Large intestine (tissue), 3 donors: ENCODE data around the gene FAM151B. TPM values are rescaled to one million over a fixed set of nuclear protein-coding genes. Genes with fewer than 3 reads are reported as not detected.
"Not testable (repeated sequence)": the region's sequence is repeated elsewhere in the genome, so short reads cannot be mapped to it uniquely, and the experiment has no call there.

Source experiments
- DNase-seq, 2 donors: peaks; one replicate each; pipeline versions ENCODE4 v3.0.0 to v3.0.0-alpha.2; 2013
- H3K27ac ChIP-seq: one replicate; pipeline ENCODE4 v1.5.1; 2013; ENCODE audit warnings: low read length
- H3K27me3 ChIP-seq: 2 replicates; pipeline ENCODE4 v1.6.1; 2013; ENCODE audit warnings: low read length; ENCODE audit not compliant: control insufficient read depth, insufficient read depth
- H3K36me3 ChIP-seq: 2 replicates; pipeline ENCODE4 v1.6.1; 2013; ENCODE audit warnings: low read length; ENCODE audit not compliant: control insufficient read depth, insufficient read depth
- H3K4me1 ChIP-seq: one replicate; pipeline ENCODE4 v1.6.1; 2013; ENCODE audit warnings: low read length; ENCODE audit not compliant: control insufficient read depth, insufficient read depth
- H3K4me3 ChIP-seq: one replicate; pipeline ENCODE4 v1.5.1; 2013; ENCODE audit warnings: low read length
- H3K9me3 ChIP-seq: one replicate; pipeline ENCODE4 v1.6.1; 2013; ENCODE audit warnings: mild to moderate bottlenecking, low read depth, low read length, moderate library complexity; ENCODE audit not compliant: control insufficient read depth
- WGBS: methylation state at CpG from one replicate; pipeline ENCODE4 v1.1.5; 2013; ENCODE audit warnings: low lambda C conversion rate; ENCODE audit not compliant: insufficient coverage; 5-methylcytosine and 5-hydroxymethylcytosine counted together
- polyA plus RNA-seq: library from polyadenylated mRNA; unstranded; fragments of 120-200 nt; gene quantifications from one replicate; pipeline ENCODE4 v1.2.1, GENCODE V29; 2013

FAM151B gene
- polyA plus RNA-seq, 1 donor, result 1.2 TPM

DNA sequence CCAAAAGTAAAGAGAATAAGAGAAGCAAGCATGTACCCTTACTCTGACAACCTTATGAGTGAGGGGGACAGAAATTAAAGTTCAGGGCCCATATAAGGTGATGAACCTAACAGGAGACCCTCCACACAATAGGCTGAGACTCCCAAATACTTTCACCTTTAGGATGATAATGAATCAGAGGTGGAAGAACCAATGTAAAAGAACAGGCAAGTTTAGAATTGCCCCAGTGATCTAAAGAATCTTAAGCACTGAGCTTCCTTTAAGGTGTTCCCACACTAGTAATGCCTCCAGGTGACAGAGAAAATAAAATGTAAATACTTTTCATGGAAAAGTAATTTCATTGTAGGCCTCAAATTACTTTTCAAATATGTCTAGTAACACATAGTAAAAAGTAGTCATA, 8.2 kb upstream of the FAM151B start:
- Histone ChIP-seq H3K27ac (no peak overlapping the region), H3K4me1 (no peaks in the 10 kb centered on the region), H3K27me3 (no peaks in the 10 kb centered on the region), H3K4me3 (no peak overlapping the region), H3K36me3 (peaks cover 13% of the 10 kb centered on the region), H3K9me3 (peaks cover 22% of the 10 kb centered on the region)
- DNase-seq, result no peak

DNA sequence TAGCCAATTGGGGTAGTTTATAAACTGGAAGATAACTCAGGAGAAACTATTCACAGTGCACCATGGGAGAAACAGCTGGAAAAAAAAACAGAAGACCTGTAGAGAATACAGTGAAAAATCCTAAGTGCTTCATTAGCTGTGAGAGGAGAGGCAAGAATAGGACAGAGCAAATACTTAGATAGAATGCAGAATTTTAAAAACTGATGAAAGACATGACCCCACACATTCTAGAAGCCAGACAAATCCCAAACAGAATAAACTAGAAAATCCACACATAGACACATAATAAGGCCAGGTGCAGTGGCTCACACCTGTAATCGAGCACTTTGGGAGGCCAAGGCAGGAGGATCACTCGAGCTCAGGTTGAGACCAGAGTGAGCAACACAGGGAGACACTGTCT, 7.5 kb upstream of the FAM151B start:
- no peak overlapping the region for H3K4me3 ChIP-seq
- H3K27me3 ChIP-seq, result no peaks in the 10 kb centered on the region
- no peaks in the 10 kb centered on the region for H3K4me1 ChIP-seq
- peaks cover 9% of the 10 kb centered on the region for H3K36me3 ChIP-seq
- DNase-seq, result no peak
- no CpG with 5 or more reads among the region's 2 CpGs for WGBS
- peaks cover 22% of the 10 kb centered on the region for H3K9me3 ChIP-seq
- no peak overlapping the region for H3K27ac ChIP-seq

DNA sequence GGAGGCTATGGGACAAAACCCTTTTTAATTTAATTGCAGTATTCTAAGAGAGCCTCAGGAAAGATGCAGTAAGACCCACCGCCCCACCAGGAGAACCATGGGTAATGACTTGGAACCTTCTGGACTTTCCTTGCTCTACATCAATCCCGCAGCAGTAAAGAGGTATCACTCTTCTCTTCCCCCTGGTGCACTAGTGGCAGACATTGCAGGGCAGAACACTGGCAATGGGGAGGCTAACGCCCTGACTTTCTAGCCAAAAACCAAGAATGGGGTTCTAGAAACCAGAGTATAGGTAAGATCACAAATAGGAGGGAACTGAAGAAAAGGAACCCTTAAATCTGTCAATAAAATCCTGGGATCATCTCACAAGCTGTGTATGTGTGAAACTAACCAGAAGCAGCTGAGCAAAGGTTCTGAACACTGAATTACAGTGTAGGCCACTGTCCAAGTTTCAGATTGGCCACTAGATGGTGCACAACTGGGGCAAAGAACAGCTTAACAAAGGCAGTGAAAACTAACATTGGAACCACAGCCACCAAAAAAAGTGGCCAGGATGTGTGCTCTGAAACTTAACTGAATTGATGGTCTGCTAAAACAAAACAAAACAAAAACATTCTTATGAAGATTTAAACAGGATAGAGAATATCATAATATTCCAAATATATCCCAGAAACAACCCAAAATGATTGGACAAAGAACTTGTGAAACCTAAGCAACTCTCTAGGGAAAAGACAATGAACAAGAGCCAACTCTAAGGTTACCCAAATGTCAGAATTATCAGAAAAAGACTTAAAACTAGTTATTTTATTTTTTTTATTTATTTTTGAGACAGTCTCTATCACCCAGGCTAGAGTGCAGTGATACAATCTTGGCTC, 6.6 kb upstream of the FAM151B start:
- Histone ChIP-seq H3K27ac (no peak overlapping the region), H3K4me3 (no peak overlapping the region), H3K9me3 (peaks cover 22% of the 10 kb centered on the region), H3K36me3 (peaks cover 3% of the 10 kb centered on the region), H3K4me1 (no peaks in the 10 kb centered on the region), H3K27me3 (no peaks in the 10 kb centered on the region)
- no CpG with 5 or more reads among the region's 3 CpGs for WGBS
- DNase-seq, result peak; percentile 13 to 28

DNA sequence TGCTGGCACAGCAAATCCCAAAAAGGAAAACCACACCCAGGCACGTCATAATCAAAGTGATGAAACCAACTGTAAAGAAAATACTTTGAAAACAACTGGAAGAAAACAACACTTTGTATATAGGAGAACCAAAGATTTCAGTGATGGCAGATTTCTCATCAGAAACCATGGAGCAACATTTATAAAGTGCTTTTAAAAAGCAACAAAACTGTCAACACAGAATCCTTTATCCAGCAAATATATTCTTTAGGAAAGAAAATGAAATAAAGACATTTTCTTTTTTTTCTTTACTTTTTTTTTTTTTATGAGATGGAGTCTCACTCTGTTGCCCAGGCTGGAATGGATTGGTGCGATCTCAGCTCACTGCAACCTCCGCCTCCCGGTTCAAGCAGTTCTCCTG, 5.3 kb upstream of the FAM151B start:
- DNase-seq, result no peak
- no peak overlapping the region for H3K4me3 ChIP-seq
- no peak overlapping the region for H3K27ac ChIP-seq
- H3K27me3 ChIP-seq, result no peaks in the 10 kb centered on the region
- no CpG with 5 or more reads among the region's 4 CpGs for WGBS
- no peaks in the 10 kb centered on the region for H3K4me1 ChIP-seq
- peaks cover 3% of the 10 kb centered on the region for H3K36me3 ChIP-seq
- H3K9me3 ChIP-seq, result peaks cover 22% of the 10 kb centered on the region

DNA sequence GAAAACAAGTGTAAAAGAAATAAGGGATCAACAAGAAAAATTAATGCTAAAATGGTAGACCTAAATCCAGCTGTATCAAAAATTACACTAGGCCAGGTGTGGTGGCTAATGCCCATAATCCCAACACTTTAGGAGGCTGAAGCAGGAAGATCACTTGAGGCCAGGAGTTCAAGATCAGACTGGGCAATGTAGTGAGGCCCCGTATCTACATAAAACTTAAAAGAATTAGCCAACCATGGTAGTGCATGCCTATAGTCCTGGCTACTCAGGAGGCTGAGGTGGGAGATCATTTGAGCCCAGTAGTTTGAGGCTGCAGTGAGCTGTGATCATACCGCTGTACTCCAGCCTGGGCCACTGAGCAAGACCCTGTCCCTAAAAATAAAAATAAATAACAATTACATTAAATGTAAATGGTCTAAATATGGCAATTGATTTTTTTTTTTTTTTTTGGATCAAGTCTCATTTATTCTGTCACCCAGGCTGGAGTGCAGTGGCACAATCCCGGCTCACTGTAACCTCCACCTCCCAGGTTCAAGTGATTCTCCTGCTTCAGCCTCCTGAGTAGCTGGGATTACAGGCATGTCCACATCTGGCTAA, 4.2 kb upstream of the FAM151B start:
- no peaks in the 10 kb centered on the region for H3K4me1 ChIP-seq
- H3K4me3 ChIP-seq, result no peak overlapping the region
- no CpG with 5 or more reads among the region's 3 CpGs for WGBS
- DNase-seq, result no peak
- H3K36me3 ChIP-seq, result peaks cover 3% of the 10 kb centered on the region
- no peaks in the 10 kb centered on the region for H3K27me3 ChIP-seq
- no peak overlapping the region for H3K27ac ChIP-seq
- peaks cover 22% of the 10 kb centered on the region for H3K9me3 ChIP-seq

DNA sequence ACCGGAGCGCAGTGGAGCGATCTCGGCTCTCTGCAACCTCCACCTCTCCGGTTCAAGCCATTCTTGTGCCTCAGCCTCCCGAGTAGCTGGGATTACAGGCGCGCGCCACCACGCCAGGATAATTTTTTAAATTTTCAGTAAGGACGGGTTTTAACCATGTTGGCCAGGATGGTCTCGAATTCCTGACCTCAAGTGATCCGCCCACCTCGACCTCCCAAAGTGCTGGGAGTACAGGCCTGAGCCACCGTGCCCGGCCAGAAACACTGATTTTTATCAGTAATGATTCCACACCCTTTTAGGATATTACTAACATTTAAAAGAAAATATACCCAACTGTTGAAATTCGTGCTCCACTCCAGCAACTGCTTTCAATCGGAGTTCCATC, 464 bp upstream of the FAM151B start:
- 77% methylated on average over 5 of the region's 18 CpGs for WGBS
- peak overlapping the region; percentile 73 for H3K27ac ChIP-seq
- H3K27me3 ChIP-seq, result no peaks in the 10 kb centered on the region
- peak overlapping the region; percentile 79 for H3K4me3 ChIP-seq
- peaks cover 15% of the 10 kb centered on the region for H3K9me3 ChIP-seq
- no peaks in the 10 kb centered on the region for H3K4me1 ChIP-seq
- no peak for DNase-seq
- peaks cover 3% of the 10 kb centered on the region for H3K36me3 ChIP-seq

DNA sequence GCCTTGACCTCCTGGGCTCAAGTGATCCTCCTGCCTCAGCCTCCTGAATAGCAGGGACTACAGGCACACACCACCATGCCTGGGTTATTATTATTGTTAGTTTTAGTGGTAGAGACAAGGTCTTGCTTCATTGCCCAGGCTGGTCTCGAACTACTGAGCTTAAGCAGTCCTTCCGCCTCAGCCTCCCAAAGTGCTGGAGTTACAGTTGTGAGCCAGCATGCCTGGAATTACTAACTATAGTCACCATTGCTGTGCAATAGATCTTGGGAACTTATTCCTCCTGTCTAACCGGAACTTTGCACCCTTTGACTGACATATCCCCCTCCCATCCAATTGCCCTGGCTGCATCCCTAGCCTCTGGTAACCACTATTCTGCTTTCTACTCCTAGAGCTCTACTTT, 3.4 kb downstream of the FAM151B start:
- Histone ChIP-seq H3K27ac (no peak overlapping the region), H3K9me3 (no peaks in the 10 kb centered on the region), H3K36me3 (no peaks in the 10 kb centered on the region), H3K27me3 (no peaks in the 10 kb centered on the region), H3K4me1 (no peaks in the 10 kb centered on the region), H3K4me3 (no peak overlapping the region)
- WGBS, result no CpG with 5 or more reads among the region's 3 CpGs
- no peak for DNase-seq

DNA sequence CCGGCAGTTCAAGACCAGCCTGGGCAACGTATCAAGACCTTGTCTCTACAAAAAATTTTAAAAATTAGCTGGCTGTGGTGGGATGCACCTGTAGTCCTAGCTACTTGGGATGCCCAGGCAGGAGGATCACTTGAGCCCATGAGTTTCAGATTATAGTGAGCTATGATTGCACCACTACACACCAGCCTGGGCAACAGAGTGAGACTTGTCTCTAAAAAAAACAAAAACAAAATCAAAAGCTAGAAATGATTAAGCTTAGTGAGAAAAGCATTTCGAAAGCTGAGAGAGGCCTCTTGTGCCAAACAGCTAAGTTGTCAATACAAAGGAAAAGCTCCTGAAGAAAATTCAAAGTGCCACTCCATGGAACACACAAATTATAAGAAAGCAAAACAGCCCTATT, 4.8 kb downstream of the FAM151B start:
- H3K4me1 ChIP-seq, result no peaks in the 10 kb centered on the region
- no peaks in the 10 kb centered on the region for H3K9me3 ChIP-seq
- H3K27ac ChIP-seq, result no peak overlapping the region
- H3K36me3 ChIP-seq, result no peaks in the 10 kb centered on the region
- H3K27me3 ChIP-seq, result no peaks in the 10 kb centered on the region
- H3K4me3 ChIP-seq, result no peak overlapping the region
- no peak for DNase-seq
- WGBS, result 88% methylated on average over 1 of the region's 3 CpGs

DNA sequence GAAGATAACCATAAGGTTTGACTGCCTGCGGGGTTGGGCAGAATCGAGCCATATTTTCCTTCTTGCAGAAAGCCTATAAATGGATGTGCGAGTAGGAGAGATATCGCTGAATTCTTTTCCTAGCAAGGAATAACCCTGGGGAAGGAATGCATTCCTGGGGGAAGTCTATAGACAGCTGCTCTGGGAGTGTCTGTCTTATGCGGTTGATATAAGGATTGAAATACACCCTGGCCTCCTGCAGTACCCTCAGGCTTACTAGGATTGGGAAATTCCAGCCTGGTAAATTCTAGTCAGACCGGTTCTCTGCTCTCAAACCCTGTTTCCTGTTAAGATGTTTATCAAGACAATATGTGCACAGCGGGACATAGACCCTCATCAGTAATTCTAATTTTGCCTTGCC, 5.5 kb downstream of the FAM151B start:
- not testable (repeated sequence) for H3K4me1 ChIP-seq, H3K27me3 ChIP-seq, H3K9me3 ChIP-seq, H3K27ac ChIP-seq, H3K4me3 ChIP-seq, DNase-seq, H3K36me3 ChIP-seq
- WGBS, result no CpG with 5 or more reads among the region's 7 CpGs

DNA sequence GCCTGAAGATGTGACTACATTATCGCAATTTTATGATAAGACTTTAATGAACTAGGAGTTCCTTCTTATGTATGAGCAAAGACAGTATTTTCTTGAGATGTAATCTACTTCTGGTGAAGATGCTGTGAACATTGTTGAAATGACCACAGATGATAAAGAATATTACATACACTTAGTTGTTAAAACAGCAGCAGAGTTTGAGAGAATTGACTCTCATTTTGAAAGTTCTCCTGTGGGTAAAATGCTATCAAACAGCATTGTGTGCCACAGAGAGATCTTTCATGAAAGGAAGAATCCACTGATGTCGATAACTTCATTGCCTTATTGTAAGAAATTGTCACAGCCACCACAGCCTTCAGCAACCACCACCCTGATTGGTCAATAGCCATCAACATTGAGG, 8.0 kb downstream of the FAM151B start:
- H3K27me3 ChIP-seq, result no peaks in the 10 kb centered on the region
- DNase-seq, result no peak
- no peaks in the 10 kb centered on the region for H3K9me3 ChIP-seq
- no peaks in the 10 kb centered on the region for H3K4me1 ChIP-seq
- H3K4me3 ChIP-seq, result no peak overlapping the region
- H3K27ac ChIP-seq, result no peak overlapping the region
- 75% methylated on average over 1 of the region's 2 CpGs for WGBS
- no peaks in the 10 kb centered on the region for H3K36me3 ChIP-seq

DNA sequence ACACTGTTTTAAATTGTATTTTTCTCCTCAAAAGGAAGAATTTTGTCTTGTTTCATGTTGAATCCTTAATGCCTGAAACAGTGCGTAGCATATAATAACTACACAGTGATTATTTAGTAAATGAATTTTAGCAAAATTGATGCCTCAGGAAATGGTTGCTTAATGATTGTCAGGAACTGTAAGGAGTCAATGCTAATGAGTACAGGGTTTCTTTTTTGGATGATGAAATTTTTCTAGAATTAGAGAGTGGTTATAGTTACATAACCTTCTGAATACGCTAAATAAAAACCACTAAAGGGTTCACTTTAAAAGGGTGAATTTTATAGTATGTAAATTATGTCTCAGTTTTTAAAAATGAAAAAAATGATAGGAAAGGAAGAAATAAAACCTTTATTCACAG, 14.9 kb downstream of the FAM151B start:
- Histone ChIP-seq H3K4me3 (no peak overlapping the region), H3K27ac (no peak overlapping the region), H3K9me3 (no peaks in the 10 kb centered on the region), H3K36me3 (no peaks in the 10 kb centered on the region), H3K4me1 (no peaks in the 10 kb centered on the region), H3K27me3 (no peaks in the 10 kb centered on the region)
- no peak for DNase-seq
- WGBS, result no CpG with 5 or more reads among the region's 2 CpGs
